Vagina (tissue), 2 donors: ENCODE data around the gene OR11A1.

ENCODE experiments used
- CTCF ChIP-seq, 3 experiments: fragments of 450-650 bp in 2 of 3; fragments of 200-600 bp in 1 of 3; sonication (generic) in 1 of 3; IDR thresholded peaks; one replicate each; pipeline ENCODE4 v1.5.1; 2017 to 2019; ENCODE audit warnings: antibody characterized with exemption in 3 of 3, mild to moderate bottlenecking in 2 of 3, moderate library complexity in 2 of 3
- POLR2A ChIP-seq, 2 donors: fragments of 450-650 bp; IDR thresholded peaks; one replicate each; pipeline ENCODE4 v1.6.1; 2017; ENCODE audit warnings: antibody characterized with exemption in 2 of 2, mild to moderate bottlenecking in 2 of 2, moderate library complexity in 2 of 2

- TF ChIP-seq POLR2A (IDR thresholded peaks at IDR 0.05) (no peak), CTCF (IDR thresholded peaks at IDR 0.05) (no peak)
These were observed 40.1 kb upstream of the OR11A1 start for GRCh38 chr6:29496961-29497360.
